Osteocyte (in vitro differentiated cells): ENCODE measurements around the gene NTNG1. TPM values are rescaled to one million over a fixed set of nuclear protein-coding genes. Genes with fewer than 3 reads are reported as not detected.

ENCODE experiments used
- DNase-seq: peaks from one replicate; pipeline ENCODE4 v3.0.0; 2021; ENCODE audit warnings: mixed read lengths; ENCODE audit not compliant: unreplicated experiment; ENCODE audit errors: extremely low spot score
- H3K27ac Mint-ChIP-seq: one replicate; pipeline ENCODE4 v1.8.0; 2021; ENCODE audit warnings: mild to moderate bottlenecking, mixed read lengths; ENCODE audit not compliant: unreplicated experiment
- H3K27me3 Mint-ChIP-seq: one replicate; pipeline ENCODE4 v1.8.0; 2021; ENCODE audit warnings: mixed read lengths; ENCODE audit not compliant: unreplicated experiment
- H3K36me3 Mint-ChIP-seq: one replicate; pipeline ENCODE4 v1.8.0; 2021; ENCODE audit warnings: mixed read lengths; ENCODE audit not compliant: unreplicated experiment
- H3K4me1 Mint-ChIP-seq: one replicate; pipeline ENCODE4 v1.8.0; 2021; ENCODE audit warnings: mixed read lengths; ENCODE audit not compliant: unreplicated experiment
- H3K4me3 Mint-ChIP-seq: one replicate; pipeline ENCODE4 v1.8.0; 2021; ENCODE audit warnings: mild to moderate bottlenecking, moderate library complexity, mixed read lengths; ENCODE audit not compliant: unreplicated experiment
- H3K9me3 Mint-ChIP-seq: one replicate; pipeline ENCODE4 v1.8.0; 2021; ENCODE audit warnings: mixed read lengths; ENCODE audit not compliant: unreplicated experiment
- CTCF ChIP-seq: fragments of 200-600 bp; sonication (generic); IDR thresholded peaks from 2 replicates; pipeline ENCODE4 v1.5.0; 2021; ENCODE audit warnings: antibody characterized with exemption, mild to moderate bottlenecking, moderate library complexity
- total RNA-seq: library from RNA; stranded (reverse); gene quantifications from 2 replicates; pipeline ENCODE4 v1.2.1, GENCODE V29; 2021

The NTNG1 gene
- total RNA-seq, 1 donor from 2014 or later = not detected

GRCh38 chr1:107496002-107496401 lies 355.2 kb downstream of the NTNG1 start:
- Mint-ChIP-seq H3K4me1 (no peaks in the 10 kb centered on the region), H3K36me3 (no peaks in the 10 kb centered on the region), H3K4me3 (no peak overlapping the region), H3K27ac (no peak overlapping the region), H3K9me3 (peaks cover 8% of the 10 kb centered on the region), H3K27me3 (no peaks in the 10 kb centered on the region)
- no peak for DNase-seq
- TF ChIP-seq CTCF = no peak

GRCh38 chr1:107499139-107499744 lies 358.4 kb downstream of the NTNG1 start:
- Mint-ChIP-seq H3K36me3 (no peaks in the 10 kb centered on the region), H3K27me3 (no peaks in the 10 kb centered on the region), H3K27ac (no peak overlapping the region), H3K4me3 (no peak overlapping the region), H3K4me1 (no peaks in the 10 kb centered on the region), H3K9me3 (peaks cover 8% of the 10 kb centered on the region)
- TF ChIP-seq CTCF = no peak
- DNase-seq = no peak

- no peak overlapping the region for H3K27ac Mint-ChIP-seq
- no peaks in the 10 kb centered on the region for H3K27me3 Mint-ChIP-seq
- DNase-seq = no peak
- H3K9me3 Mint-ChIP-seq = peaks cover 8% of the 10 kb centered on the region
- H3K36me3 Mint-ChIP-seq = no peaks in the 10 kb centered on the region
- no peaks in the 10 kb centered on the region for H3K4me1 Mint-ChIP-seq
- TF ChIP-seq CTCF = no peak
- H3K4me3 Mint-ChIP-seq = no peak overlapping the region
These were observed 360.3 kb downstream of the NTNG1 start for GRCh38 chr1:107501081-107501605.

GRCh38 chr1:107510347-107510746 lies 369.5 kb downstream of the NTNG1 start:
- Mint-ChIP-seq H3K36me3 (no peaks in the 10 kb centered on the region), H3K27ac (no peak overlapping the region)
- DNase-seq = no peak

GRCh38 chr1:107512836-107513235 lies 372.0 kb downstream of the NTNG1 start:
- Mint-ChIP-seq H3K36me3 (no peaks in the 10 kb centered on the region), H3K27me3 (no peaks in the 10 kb centered on the region), H3K27ac (no peak overlapping the region), H3K4me3 (no peak overlapping the region), H3K9me3 (peaks cover 6% of the 10 kb centered on the region), H3K4me1 (no peaks in the 10 kb centered on the region)
- no peak for TF ChIP-seq CTCF
- DNase-seq = no peak

More at GRCh38 chr1:107510347-107510746, 369.5 kb downstream of the NTNG1 start:
- H3K9me3 Mint-ChIP-seq = peaks cover 10% of the 10 kb centered on the region
- TF ChIP-seq CTCF = no peak
- H3K27me3 Mint-ChIP-seq = no peaks in the 10 kb centered on the region
- H3K4me3 Mint-ChIP-seq = no peak overlapping the region
- no peaks in the 10 kb centered on the region for H3K4me1 Mint-ChIP-seq
